ENCODE data around the gene FHAD1. TPM values are rescaled to one million over a fixed set of nuclear protein-coding genes. Genes with fewer than 3 reads are reported as not detected.

Gene FHAD1
- total RNA-seq, 1 experiment from 2014 or later = not detected

DNA sequence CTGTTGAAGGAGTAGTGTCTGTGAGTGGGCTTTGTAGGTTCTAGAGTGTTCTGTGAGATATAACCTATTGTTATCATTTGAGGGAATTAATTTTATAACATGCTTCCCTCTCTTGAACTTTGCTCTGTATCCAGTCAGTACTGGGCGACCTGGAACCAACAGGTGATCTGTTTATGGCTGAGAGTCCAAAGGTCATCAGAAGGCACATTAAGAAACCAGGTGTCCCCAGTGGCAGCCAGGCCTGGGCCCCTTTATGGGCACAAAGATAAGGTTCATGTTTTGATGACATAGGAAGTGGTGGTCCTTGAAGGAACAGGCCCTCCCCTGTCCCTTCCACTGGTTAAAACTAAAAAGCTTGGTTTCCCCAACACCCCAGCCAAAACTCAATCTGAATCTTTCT, 61.1 kb downstream of the FHAD1 start:
- H3K9me3 Mint-ChIP-seq (ENCODE audit: unreplicated experiment) = no peaks in the 10 kb centered on the region
- ChIA-PET POLR2A (no interaction called here), CTCF (interaction anchor here (0.6 to 0.9 kb wide), 3 partner anchors 20 to 179 kb away, joined by 3 to 4 read pairs (median 3); no protein-coding TSS in a partner anchor)
- DNase-seq (ENCODE audit: unreplicated experiment) = no peak
- H3K27ac Mint-ChIP-seq (ENCODE audit: low read depth, unreplicated experiment) = no peak overlapping the region
- H3K27me3 Mint-ChIP-seq (ENCODE audit: insufficient read depth, unreplicated experiment) = no peaks in the 10 kb centered on the region
- H3K4me1 Mint-ChIP-seq (ENCODE audit: insufficient read depth, unreplicated experiment) = no peaks in the 10 kb centered on the region
- intact Hi-C loops (cut with micrococcal nuclease) = no loop called here
- BruUV-seq (replicated peaks) = no TSS peak
- H3K4me3 Mint-ChIP-seq (ENCODE audit: unreplicated experiment) = no peak overlapping the region
- no peaks in the 10 kb centered on the region for H3K36me3 Mint-ChIP-seq (ENCODE audit: insufficient read depth, unreplicated experiment)
- TF ChIP-seq, protein P1, sequence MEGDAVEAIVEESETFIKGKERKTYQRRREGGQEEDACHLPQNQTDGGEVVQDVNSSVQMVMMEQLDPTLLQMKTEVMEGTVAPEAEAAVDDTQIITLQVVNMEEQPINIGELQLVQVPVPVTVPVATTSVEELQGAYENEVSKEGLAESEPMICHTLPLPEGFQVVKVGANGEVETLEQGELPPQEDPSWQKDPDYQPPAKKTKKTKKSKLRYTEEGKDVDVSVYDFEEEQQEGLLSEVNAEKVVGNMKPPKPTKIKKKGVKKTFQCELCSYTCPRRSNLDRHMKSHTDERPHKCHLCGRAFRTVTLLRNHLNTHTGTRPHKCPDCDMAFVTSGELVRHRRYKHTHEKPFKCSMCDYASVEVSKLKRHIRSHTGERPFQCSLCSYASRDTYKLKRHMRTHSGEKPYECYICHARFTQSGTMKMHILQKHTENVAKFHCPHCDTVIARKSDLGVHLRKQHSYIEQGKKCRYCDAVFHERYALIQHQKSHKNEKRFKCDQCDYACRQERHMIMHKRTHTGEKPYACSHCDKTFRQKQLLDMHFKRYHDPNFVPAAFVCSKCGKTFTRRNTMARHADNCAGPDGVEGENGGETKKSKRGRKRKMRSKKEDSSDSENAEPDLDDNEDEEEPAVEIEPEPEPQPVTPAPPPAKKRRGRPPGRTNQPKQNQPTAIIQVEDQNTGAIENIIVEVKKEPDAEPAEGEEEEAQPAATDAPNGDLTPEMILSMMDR (IDR thresholded peaks at IDR 0.05; ENCODE audit: unreplicated experiment) = no peak

DNA sequence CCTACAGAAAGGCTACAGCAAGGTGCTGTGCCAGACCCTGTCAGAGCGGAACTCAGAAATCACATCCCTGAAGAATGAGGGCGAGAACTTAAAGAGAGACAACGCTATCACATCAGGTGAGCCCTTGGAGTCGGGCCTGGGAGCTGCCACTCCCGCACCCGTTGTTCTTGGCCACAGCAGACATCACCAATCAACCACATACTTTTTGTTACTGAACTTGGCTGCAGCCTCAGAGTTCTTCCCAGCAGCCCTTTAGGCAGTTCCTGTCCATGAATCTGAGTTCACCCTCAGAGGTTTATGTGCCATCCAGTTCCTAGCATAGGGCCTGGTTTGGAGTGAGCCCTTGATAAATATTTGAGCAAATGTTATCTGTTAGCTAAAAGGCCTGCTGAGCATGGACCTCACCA, 61.6 kb downstream of the FHAD1 start:
- intact Hi-C loops (cut with micrococcal nuclease) = no loop called here
- CTCF ChIA-PET = interaction anchor here (0.6 to 1.3 kb wide), 5 partner anchors 15 to 180 kb away, joined by 3 to 5 read pairs (median 4); no protein-coding TSS in a partner anchor
- DNase-seq (ENCODE audit: unreplicated experiment) = no peak
- POLR2A ChIA-PET = no interaction called here
- Mint-ChIP-seq H3K27ac (ENCODE audit: low read depth, unreplicated experiment) (no peak overlapping the region), H3K36me3 (ENCODE audit: insufficient read depth, unreplicated experiment) (no peaks in the 10 kb centered on the region), H3K9me3 (ENCODE audit: unreplicated experiment) (no peaks in the 10 kb centered on the region), H3K27me3 (ENCODE audit: insufficient read depth, unreplicated experiment) (no peaks in the 10 kb centered on the region), H3K4me1 (ENCODE audit: insufficient read depth, unreplicated experiment) (no peaks in the 10 kb centered on the region), H3K4me3 (ENCODE audit: unreplicated experiment) (no peak overlapping the region)
- BruUV-seq (replicated peaks) = no TSS peak
- TF ChIP-seq, protein P1 (IDR thresholded peaks at IDR 0.05; ENCODE audit: unreplicated experiment) = no peak

DNA sequence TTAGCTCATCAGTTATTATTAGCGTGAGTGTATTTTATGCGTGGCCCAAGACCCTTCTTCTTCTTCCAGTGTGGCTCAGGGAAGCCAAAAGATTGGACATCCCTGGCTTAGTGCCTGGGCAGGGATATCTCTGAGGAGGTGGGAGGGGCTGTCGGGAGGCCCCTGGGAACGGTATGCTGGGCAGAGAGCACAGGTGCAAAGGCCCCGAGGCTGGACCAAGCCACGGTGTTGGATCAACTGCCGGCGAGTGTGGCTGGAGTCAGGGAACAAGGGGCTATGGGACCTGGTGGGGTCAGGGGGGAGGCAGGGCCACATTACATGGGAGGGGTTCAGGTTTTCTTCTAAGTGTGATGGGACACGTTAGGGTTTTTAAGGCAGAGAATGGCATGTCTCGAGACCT, 62.7 kb downstream of the FHAD1 start:
- POLR2A ChIA-PET = interaction anchor here (0.7 kb wide), 1 partner anchor 158 kb away, joined by 3 read pairs; no protein-coding TSS in a partner anchor
- no peak for DNase-seq (ENCODE audit: unreplicated experiment)
- no peaks in the 10 kb centered on the region for H3K36me3 Mint-ChIP-seq (ENCODE audit: insufficient read depth, unreplicated experiment)
- CTCF ChIA-PET = interaction anchor here (0.6 to 1.3 kb wide), 6 partner anchors 14 to 1525 kb away, joined by 3 to 6 read pairs (median 4); no protein-coding TSS in a partner anchor
- H3K9me3 Mint-ChIP-seq (ENCODE audit: unreplicated experiment) = no peaks in the 10 kb centered on the region
- no peaks in the 10 kb centered on the region for H3K4me1 Mint-ChIP-seq (ENCODE audit: insufficient read depth, unreplicated experiment)
- intact Hi-C loops (cut with micrococcal nuclease) = no loop called here
- H3K27ac Mint-ChIP-seq (ENCODE audit: low read depth, unreplicated experiment) = no peak overlapping the region
- no TSS peak for BruUV-seq (replicated peaks)
- TF ChIP-seq, protein P1 (IDR thresholded peaks at IDR 0.05; ENCODE audit: unreplicated experiment) = no peak
- no peaks in the 10 kb centered on the region for H3K27me3 Mint-ChIP-seq (ENCODE audit: insufficient read depth, unreplicated experiment)
- no peak overlapping the region for H3K4me3 Mint-ChIP-seq (ENCODE audit: unreplicated experiment)

DNA sequence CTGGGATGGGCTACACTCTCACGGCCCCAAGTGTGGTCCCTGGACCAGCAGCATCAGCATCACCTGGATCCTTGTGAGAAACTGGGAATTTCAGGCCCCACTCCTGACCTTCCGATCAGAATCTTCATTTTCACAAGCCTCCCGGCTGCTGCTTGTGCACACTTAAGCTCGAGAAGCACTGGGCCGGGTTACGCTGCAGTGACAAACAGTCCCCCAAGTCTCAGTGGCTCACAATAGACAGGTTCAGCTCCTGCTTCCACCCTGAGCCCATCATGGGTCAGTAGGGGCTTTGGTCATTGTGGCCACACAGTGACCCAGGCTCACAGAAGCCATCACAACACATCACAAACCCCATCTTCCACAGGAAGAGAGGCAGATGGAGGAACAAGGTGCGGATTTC, 63.5 kb downstream of the FHAD1 start:
- no peaks in the 10 kb centered on the region for H3K4me1 Mint-ChIP-seq (ENCODE audit: insufficient read depth, unreplicated experiment)
- TF ChIP-seq, protein P1 (IDR thresholded peaks at IDR 0.05; ENCODE audit: unreplicated experiment) = no peak
- ChIA-PET CTCF (interaction anchor here (2.7 kb wide), 1 partner anchor 13 kb away, joined by 10 read pairs; no protein-coding TSS in a partner anchor), POLR2A (no interaction called here)
- DNase-seq (ENCODE audit: unreplicated experiment) = no peak
- no peak overlapping the region for H3K4me3 Mint-ChIP-seq (ENCODE audit: unreplicated experiment)
- intact Hi-C loops (cut with micrococcal nuclease) = no loop called here
- no peaks in the 10 kb centered on the region for H3K9me3 Mint-ChIP-seq (ENCODE audit: unreplicated experiment)
- no peak overlapping the region for H3K27ac Mint-ChIP-seq (ENCODE audit: low read depth, unreplicated experiment)
- no peaks in the 10 kb centered on the region for H3K27me3 Mint-ChIP-seq (ENCODE audit: insufficient read depth, unreplicated experiment)
- no peaks in the 10 kb centered on the region for H3K36me3 Mint-ChIP-seq (ENCODE audit: insufficient read depth, unreplicated experiment)
- no TSS peak for BruUV-seq (replicated peaks)

All from MCF 10A (cell line).